NB4 (cell line): Measurements from ENCODE around the gene NDP.

Experiments
- DNase-seq: peaks from one replicate; pipeline ENCODE4 v3.0.0; 2010; ENCODE audit warnings: low read depth
- H3K4me3 ChIP-seq: one replicate; pipeline ENCODE4 v1.5.1; 2011; ENCODE audit warnings: mild to moderate bottlenecking, low read depth, low read length, moderate library complexity
- CTCF ChIP-seq: IDR thresholded peaks from one replicate; pipeline ENCODE4 v1.5.1; 2012; ENCODE audit warnings: low read depth, low read length
- MAX ChIP-seq: IDR thresholded peaks from 2 replicates; pipeline ENCODE4 v1.6.1; 2011; ENCODE audit warnings: low read depth, low read length
- MYC ChIP-seq: IDR thresholded peaks from 2 replicates; pipeline ENCODE4 v1.6.1; 2011; ENCODE audit warnings: low read depth, low read length
- POLR2A ChIP-seq: IDR thresholded peaks from 2 replicates; pipeline ENCODE4 v1.6.1; 2011; ENCODE audit warnings: mild to moderate bottlenecking; ENCODE audit not compliant: insufficient read length; ENCODE audit errors: extremely low read depth

NDP gene

GRCh38 chrX:43974741-43975465, 1.7 kb upstream of the NDP start:
- DNase-seq: no peak

GRCh38 chrX:43974100-43974475, 898 bp upstream of the NDP start:
- TF ChIP-seq POLR2A (no peak), MAX (no peak), MYC (no peak), CTCF (no peak)
- DNase-seq: no peak
- H3K4me3 ChIP-seq: no peak overlapping the region

More at GRCh38 chrX:43974741-43975465, 1.7 kb upstream of the NDP start:
- H3K4me3 ChIP-seq: no peak overlapping the region
- no peak for TF ChIP-seq MAX
- TF ChIP-seq CTCF: no peak
- TF ChIP-seq MYC: no peak
- no peak for TF ChIP-seq POLR2A

GRCh38 chrX:43971966-43972961, 926 bp downstream of the NDP start:
- DNase-seq: no peak
- TF ChIP-seq POLR2A (no peak), MAX (no peak), MYC (no peak), CTCF (no peak)
- H3K4me3 ChIP-seq: no peak overlapping the region

GRCh38 chrX:43970528-43970927, 2.7 kb downstream of the NDP start:
- peak; percentile 9 for DNase-seq
- TF ChIP-seq POLR2A (no peak), MYC (no peak), MAX (no peak), CTCF (no peak)
- H3K4me3 ChIP-seq: no peak overlapping the region

GRCh38 chrX:43969504-43970501, 3.4 kb downstream of the NDP start:
- no peak overlapping the region for H3K4me3 ChIP-seq
- TF ChIP-seq POLR2A (no peak), MAX (no peak), MYC (no peak), CTCF (no peak)
- DNase-seq: peak; percentile 2
